ENCODE results near the gene RAD51B.
"Not testable (repeated sequence)": the region's sequence is repeated elsewhere in the genome, so short reads cannot be mapped to it uniquely, and the experiment has no call there.

The RAD51B gene

GRCh38 chr14:67951529-67952135 lies 132.1 kb downstream of the RAD51B start:
- DNase-seq, result no peak

GRCh38 chr14:67952381-67952780 lies 132.8 kb downstream of the RAD51B start:
- no peak for DNase-seq

- DNase-seq, result no peak
Measured at GRCh38 chr14:67952786-67953185, 133.2 kb downstream of the RAD51B start.

GRCh38 chr14:67955261-67955660 lies 135.7 kb downstream of the RAD51B start:
- DNase-seq, result no peak

- DNase-seq, result no peak
Measured at GRCh38 chr14:67957946-67958345, 138.4 kb downstream of the RAD51B start.

- DNase-seq, result no peak
Measured at GRCh38 chr14:67961676-67962075, 142.1 kb downstream of the RAD51B start.

GRCh38 chr14:67962215-67962644 lies 142.7 kb downstream of the RAD51B start:
- DNase-seq, result no peak

- no peak for DNase-seq
Measured at GRCh38 chr14:67963545-67963944, 144.0 kb downstream of the RAD51B start.

GRCh38 chr14:67963960-67964812 lies 144.6 kb downstream of the RAD51B start:
- DNase-seq, result no peak

GRCh38 chr14:67965696-67966095 lies 146.1 kb downstream of the RAD51B start:
- no peak for DNase-seq

GRCh38 chr14:67967206-67967605 lies 147.6 kb downstream of the RAD51B start:
- DNase-seq, result no peak

- not testable (repeated sequence) for DNase-seq
Measured at GRCh38 chr14:67967970-67968369, 148.4 kb downstream of the RAD51B start.

GRCh38 chr14:67970923-67971322 lies 151.3 kb downstream of the RAD51B start:
- no peak for DNase-seq

- no peak for DNase-seq
Measured at GRCh38 chr14:67971627-67972625, 152.3 kb downstream of the RAD51B start.

- DNase-seq, result no peak
Measured at GRCh38 chr14:67973436-67973835, 153.9 kb downstream of the RAD51B start.

GRCh38 chr14:67975470-67975869 lies 155.9 kb downstream of the RAD51B start:
- DNase-seq, result no peak

- no peak for DNase-seq
Measured at GRCh38 chr14:67977434-67978034, 158.0 kb downstream of the RAD51B start.

- no peak for DNase-seq
Measured at GRCh38 chr14:67978749-67979148, 159.2 kb downstream of the RAD51B start.

- DNase-seq, result no peak
Measured at GRCh38 chr14:67982711-67983608, 163.4 kb downstream of the RAD51B start.

GRCh38 chr14:67984274-67984673 lies 164.7 kb downstream of the RAD51B start:
- no peak for DNase-seq

GRCh38 chr14:67986131-67986841 lies 166.7 kb downstream of the RAD51B start:
- no peak for DNase-seq
